GM12878 (cell line): ENCODE results near the gene ZBTB7B. TPM values are rescaled to one million over a fixed set of nuclear protein-coding genes. Genes with fewer than 3 reads are reported as not detected.

Source experiments
- ATAC-seq: fragments of 200-7000 bp; cut with Tn5 transposase; 3 replicates; pipeline ENCODE4 v1.9.1; 2020; ENCODE audit warnings: mild to moderate bottlenecking, moderate library complexity
- BruUV-seq: library from RNA; stranded (reverse); fragments of 400-500 nt; replicated peaks from 2 replicates; lab custom pipeline; 2021; lab: Mats Ljungman, UMichigan
- CTCF ChIA-PET: fragments of 300-600 bp; sonication (Branson Sonifier 250); formaldehyde crosslinking; extraction: SDS; loops from one replicate; lab custom pipeline; 2021; ENCODE audit warnings: inconsistent platforms; lab: Yijun Ruan, JAX
- POLR2A ChIA-PET: fragments of 350-600 bp; formaldehyde crosslinking; extraction: SDS; loops from one replicate; lab custom pipeline; 2021; ENCODE audit warnings: inconsistent platforms; lab: Charles Lee
- RAD21 ChIA-PET: fragments of 300-600 bp; sonication (Branson Sonifier 250); formaldehyde crosslinking; loops from one replicate; lab custom pipeline; 2023; ENCODE audit warnings: antibody characterized with exemption; ENCODE audit not compliant: unreplicated experiment; lab: Charles Lee
- SMC1A ChIA-PET: fragments of 300-600 bp; sonication (Branson Sonifier 250); formaldehyde crosslinking; loops from one replicate; lab custom pipeline; 2023; ENCODE audit not compliant: unreplicated experiment, uncharacterized antibody; lab: Charles Lee
- DNase-seq: peaks from one replicate; pipeline ENCODE4 v3.0.0-alpha.2; 2011; ENCODE audit warnings: low read depth, low spot score
- FAIRE-seq: peaks from 3 replicates; lab custom pipeline; 2011; peaks lifted over from hg19 to GRCh38; lab: Jason Lieb, UNC
- H2AFZ ChIP-seq: 2 replicates; pipeline ENCODE4 v1.6.0; 2011; ENCODE audit warnings: low read depth, low read length, control low read depth; ENCODE audit not compliant: control insufficient read depth
- H3K27ac ChIP-seq: 2 replicates; pipeline ENCODE4 v1.5.1; 2011; ENCODE audit warnings: control low read depth; ENCODE audit not compliant: control insufficient read depth, insufficient read depth
- H3K27me3 ChIP-seq, 2 experiments: replicated peaks in 1 of 2; 2 replicates each; pipeline versions ENCODE4 v1.6.0 to v1.6.1; 2011; ENCODE audit warnings: low read length in 1 of 2; ENCODE audit not compliant: control insufficient read depth in 2 of 2, insufficient read depth in 2 of 2
- H3K36me3 ChIP-seq, 2 experiments: 2 replicates each; pipeline ENCODE4 v1.5.1; 2011; ENCODE audit warnings: low read length in 1 of 2; ENCODE audit not compliant: control insufficient read depth in 2 of 2, insufficient read depth in 2 of 2
- H3K4me1 ChIP-seq: 2 replicates; pipeline ENCODE4 v1.6.1; 2011; ENCODE audit warnings: mild to moderate bottlenecking, low read length, moderate library complexity, mixed read lengths; ENCODE audit not compliant: control insufficient read depth, insufficient read depth
- H3K4me2 ChIP-seq: 2 replicates; pipeline ENCODE4 v1.6.0; 2011; ENCODE audit warnings: control low read depth; ENCODE audit not compliant: control insufficient read depth, insufficient read depth
- H3K4me3 ChIP-seq: fragments of 200-600 bp; sonication (generic); 2 replicates; pipeline ENCODE4 v1.5.1; 2016
- H3K79me2 ChIP-seq: 2 replicates; pipeline ENCODE4 v1.6.0; 2011; ENCODE audit warnings: low read length; ENCODE audit not compliant: control insufficient read depth, insufficient read depth
- H3K9ac ChIP-seq: 2 replicates; pipeline ENCODE4 v1.8.0; 2011; ENCODE audit warnings: low read length, control low read depth, mixed read lengths; ENCODE audit not compliant: control insufficient read depth, insufficient read depth
- H3K9me3 ChIP-seq: replicated peaks from 3 replicates; pipeline ENCODE4 v1.5.1; 2011; ENCODE audit warnings: mild to moderate bottlenecking, low read length; ENCODE audit not compliant: control insufficient read depth, insufficient read depth
- H4K20me1 ChIP-seq: 2 replicates; pipeline ENCODE4 v1.6.0; 2011; ENCODE audit not compliant: control insufficient read depth, insufficient read depth
- EGR1 ChIP-seq, 2 experiments: IDR thresholded peaks; 1 replicate in 1 of 2; 2 replicates in 1 of 2; pipeline ENCODE4 v1.6.1; 2011 to 2012; ENCODE audit warnings: low read depth in 2 of 2, low read length in 2 of 2, borderline replicate concordance in 1 of 2, mild to moderate bottlenecking in 1 of 2, moderate library complexity in 1 of 2
- ESRRA ChIP-seq: IDR thresholded peaks from 2 replicates; pipeline ENCODE4 v1.6.1; 2012; ENCODE audit warnings: mild to moderate bottlenecking, low read length, improper control_type of control experiment
- GABPA ChIP-seq: IDR thresholded peaks from 2 replicates; pipeline ENCODE4 v1.6.1; 2014; ENCODE audit warnings: antibody characterized with exemption, low read depth, mild to moderate bottlenecking, inconsistent platforms
- NR2C2 ChIP-seq: IDR thresholded peaks from 2 replicates; pipeline ENCODE4 v1.6.1; 2011; ENCODE audit warnings: borderline replicate concordance, low read depth; ENCODE audit not compliant: control insufficient read depth, insufficient read length
- NR2F1 ChIP-seq: fragments of 450-650 bp; conservative IDR thresholded peaks from 2 replicates; pipeline ENCODE4 v1.6.1; 2017; ENCODE audit warnings: mild to moderate bottlenecking
- PKNOX1 ChIP-seq: fragments of 450-650 bp; IDR thresholded peaks from 2 replicates; pipeline ENCODE4 v1.6.1; 2016; ENCODE audit warnings: mild to moderate bottlenecking
- RFX5 ChIP-seq: IDR thresholded peaks from 2 replicates; pipeline ENCODE4 v1.6.1; 2011; ENCODE audit warnings: low read depth, low read length, improper control_type of control experiment
- RUNX3 ChIP-seq: IDR thresholded peaks from 2 replicates; pipeline ENCODE4 v1.6.1; 2012; ENCODE audit warnings: low read length, inconsistent platforms
- SP1 ChIP-seq: IDR thresholded peaks from one replicate; pipeline ENCODE4 v1.6.1; 2011; ENCODE audit warnings: low read depth, low read length
- ZBTB33 ChIP-seq: fragments of 450-650 bp; IDR thresholded peaks from 2 replicates; pipeline ENCODE4 v1.6.1; 2017; ENCODE audit warnings: mild to moderate bottlenecking
- WGBS: methylation state at CpG from one replicate; pipeline ENCODE4 v1.1.6; 2016; ENCODE audit warnings: low lambda C conversion rate; ENCODE audit not compliant: insufficient replicate concordance, insufficient coverage; ENCODE audit errors: missing lambda C conversion rate; 5-methylcytosine and 5-hydroxymethylcytosine counted together
- in situ Hi-C: fragments of 300-500 bp; cut with MboI; formaldehyde crosslinking; loops from 9 replicates; pipeline ENCODE4 v1.14.3; 2018; ENCODE audit warnings: mixed read lengths
- intact Hi-C: fragments of 100-400 bp; cut with micrococcal nuclease; formaldehyde crosslinking; loops from one replicate; pipeline ENCODE4 v1.14.2; 2022; ENCODE audit not compliant: unreplicated experiment
- polyA plus RNA-seq, 11 experiments: library from polyadenylated mRNA; depleted of rRNA in 4 of 11; unstranded in 6 of 11; stranded (reverse) in 5 of 11; fragments of >200 nt; fragmentation: Nextera tagmentation in 4 of 11; fragmentation: Illumina TruSeq in 1 of 11; extraction: Ambion mirVana in 4 of 11; extraction: Trizol in 1 of 11; gene quantifications; 1 replicate in 1 of 11; 2 replicates in 10 of 11; pipeline versions ENCODE4 v1.2.1 to v1.2.3, GENCODE V29; 2011 to 2016; ENCODE audit warnings: inconsistent platforms in 2 of 11, missing spikeins in 2 of 11, low read depth in 1 of 11
- total RNA-seq, 4 experiments: library from RNA; depleted of rRNA in 3 of 4; stranded (reverse); fragments of >200 nt in 3 of 4; fragmentation: Illumina TruSeq in 1 of 4; extraction: Trizol in 1 of 4; gene quantifications; 2 replicates each; pipeline versions ENCODE4 v1.2.1 to v1.2.3, GENCODE V29; 2013 to 2021

Gene ZBTB7B
- total and polyA plus RNA-seq, 10 of the 15 experiments (the other 5 are each of a cell fraction or from before 2014, with no cell fraction given): 0.11 to 44.9 (median 11.3) TPM

- SMC1A ChIA-PET: interaction anchor here (1.0 to 3.0 kb wide), 4 partner anchors 15 to 527 kb away, joined by 4 to 17 read pairs (median 12); no protein-coding TSS in a partner anchor
Measured at GRCh38 chr1:155044365-155044764, 41.8 kb downstream of the ZBTB7B start.

More at GRCh38 chr1:155044365-155044764, 41.8 kb downstream of the ZBTB7B start:
- Histone ChIP-seq H4K20me1 (no peaks in the 10 kb centered on the region), H3K4me1 (no peaks in the 10 kb centered on the region), H3K4me3 (no peak overlapping the region), H3K9ac (no peak overlapping the region), H3K9me3 (no peaks in the 10 kb centered on the region), H2AFZ (no peak overlapping the region), H3K79me2 (no peaks in the 10 kb centered on the region), H3K4me2 (no peak overlapping the region), H3K27me3 (peaks cover 2 to 3% of the 10 kb centered on the region in 2 experiments; a peak in 2 of 4 replicates), H3K27ac (no peak overlapping the region), H3K36me3 (no peaks in the 10 kb centered on the region)
- 64% methylated on average over 6 of the region's 6 CpGs for WGBS
- intact Hi-C loops: no loop called here
- in situ Hi-C loops: no loop called here
- POLR2A ChIA-PET: interaction anchor here (0.8 to 1.8 kb wide), 3 partner anchors 11 to 41 kb away, joined by 3 to 4 read pairs (median 3); no protein-coding TSS in a partner anchor
- RAD21 ChIA-PET: interaction anchor here (0.6 to 3.6 kb wide), 13 partner anchors 8 to 484 kb away, joined by 3 to 16 read pairs (median 5); partner anchors contain the start of genes KRTCAP2 and PYGO2
- CTCF ChIA-PET: interaction anchor here (0.6 to 6.1 kb wide), 30 partner anchors 12 to 484 kb away, joined by 3 to 121 read pairs (median 5); partner anchors contain the start of genes EFNA3, FLAD1, KRTCAP2 and LENEP
- DNase-seq (no peak), FAIRE-seq (no peak), ATAC-seq (no peak)
- no TSS peak for BruUV-seq
- TF ChIP-seq SP1 (no peak), ESRRA (no peak), NR2C2 (no peak), EGR1 (IDR thresholded peaks at IDR 0.05; ENCODE audit: borderline replicate concordance in 1 of 2, low read depth in 2 of 2, low read length in 2 of 2) (no peak), ZBTB33 (no peak), PKNOX1 (no peak), RFX5 (no peak), NR2F1 (no peak), RUNX3 (no peak), GABPA (no peak)
